HCT116 (cell line): Measurements from ENCODE around the gene RNU2-63P. TPM values are rescaled to one million over a fixed set of nuclear protein-coding genes. Genes with fewer than 3 reads are reported as not detected.

Experiments
- ATAC-seq: fragments of 200-7000 bp; cut with Tn5 transposase; 2 replicates; pipeline ENCODE4 v1.9.1; 2020; ENCODE audit warnings: mild to moderate bottlenecking, moderate library complexity
- BruUV-seq: library from RNA; stranded (reverse); fragments of 400-500 nt; replicated peaks from 2 replicates; lab custom pipeline; 2021; lab: Mats Ljungman, UMichigan
- CTCF ChIA-PET: fragments of 300-600 bp; sonication (Branson Sonifier 250); formaldehyde crosslinking; loops from one replicate; lab custom pipeline; 2021; ENCODE audit warnings: antibody characterized with exemption; lab: Charles Lee
- POLR2A ChIA-PET: fragments of 300-600, 350-600 bp; sonication (Branson Sonifier 250); formaldehyde crosslinking; loops from one replicate; lab custom pipeline; 2021; ENCODE audit warnings: antibody characterized with exemption; lab: Charles Lee
- RAD21 ChIA-PET, 2 experiments: fragments of 300-600 bp; sonication (Branson Sonifier 250); formaldehyde crosslinking; loops; one replicate each; lab custom pipeline; 2023; ENCODE audit warnings: low total read pairs in 2 of 2; ENCODE audit not compliant: uncharacterized antibody in 2 of 2, unreplicated experiment in 2 of 2, low non-redundant PET in 1 of 2; lab: Charles Lee
- DNase-seq: peaks from one replicate; pipeline ENCODE4 v3.0.0-alpha.2; 2010; ENCODE audit warnings: low read depth, low spot score
- H2AFZ ChIP-seq: fragments of 200-600 bp; shearing (Covaris generic), sonication (generic); 2 replicates; pipeline ENCODE4 v1.6.1; 2017; ENCODE audit warnings: low read depth, mixed run types, mixed read lengths, antibody characterized with exemption, low read length; ENCODE audit not compliant: poor library complexity, severe bottlenecking
- H3K27ac ChIP-seq: 2 replicates; pipeline ENCODE4 v1.5.1; 2012; ENCODE audit warnings: low read depth, low read length
- H3K27me3 ChIP-seq: fragments of 200-600 bp; sonication (generic); 2 replicates; pipeline ENCODE4 v1.6.1; 2016; ENCODE audit warnings: mixed run types, low read length, mixed read lengths; ENCODE audit not compliant: insufficient read depth
- H3K36me3 ChIP-seq, 2 experiments: fragments of 200-500 bp in 1 of 2; fragments of 200-600 bp in 1 of 2; sonication (Bioruptor generic) in 1 of 2; sonication (generic) in 1 of 2; 2 replicates each; pipeline versions ENCODE4 v1.5.1 to v1.6.1; 2014 to 2016; ENCODE audit warnings: low read length in 2 of 2, inconsistent platforms in 1 of 2, mixed read lengths in 1 of 2, mixed run types in 1 of 2; ENCODE audit not compliant: insufficient read depth in 2 of 2, control insufficient read depth in 1 of 2
- H3K4me1 ChIP-seq, 2 experiments: fragments of 200-600 bp in 1 of 2; sonication (generic) in 1 of 2; 2 replicates each; pipeline versions ENCODE4 v1.5.1 to v1.6.1; 2012 to 2017; ENCODE audit warnings: low read length in 2 of 2, inconsistent platforms in 1 of 2, mild to moderate bottlenecking in 1 of 2, mixed read lengths in 1 of 2, mixed run types in 1 of 2, moderate library complexity in 1 of 2; ENCODE audit not compliant: insufficient read depth in 2 of 2, control insufficient read depth in 1 of 2
- H3K4me2 ChIP-seq: fragments of 200-600 bp; sonication (generic); 2 replicates; pipeline ENCODE4 v1.6.1; 2017; ENCODE audit warnings: mixed run types, low read length, mixed read lengths
- H3K4me3 ChIP-seq, 2 experiments: fragments of 200-600 bp in 1 of 2; sonication (generic) in 1 of 2; replicated peaks in 1 of 2; 2 replicates each; pipeline ENCODE4 v1.5.1; 2011 to 2016; ENCODE audit warnings: low read length in 2 of 2, control low read depth in 1 of 2, low read depth in 1 of 2, mild to moderate bottlenecking in 1 of 2, mixed read lengths in 1 of 2, mixed run types in 1 of 2
- H3K79me2 ChIP-seq: fragments of 200-600 bp; sonication (generic); 2 replicates; pipeline ENCODE4 v1.6.1; 2017; ENCODE audit warnings: mild to moderate bottlenecking, mixed run types, low read length, moderate library complexity, mixed read lengths; ENCODE audit not compliant: insufficient read depth
- H3K9ac ChIP-seq: fragments of 200-600 bp; sonication (generic); 2 replicates; pipeline ENCODE4 v1.6.1; 2016; ENCODE audit warnings: low read length, mixed read lengths
- H3K9me2 ChIP-seq: fragments of 200-600 bp; sonication (generic), shearing (Covaris generic); 2 replicates; pipeline ENCODE4 v1.6.1; 2017; ENCODE audit warnings: mixed run types, mild to moderate bottlenecking, moderate library complexity; ENCODE audit not compliant: insufficient read depth
- H3K9me3 ChIP-seq, 2 experiments: fragments of 200-500 bp in 1 of 2; fragments of 200-600 bp in 1 of 2; sonication (Bioruptor generic) in 1 of 2; sonication (generic) in 1 of 2; 2 replicates each; pipeline ENCODE4 v1.6.1; 2014 to 2017; ENCODE audit warnings: low read length in 2 of 2, mixed read lengths in 2 of 2, inconsistent platforms in 1 of 2, low read depth in 1 of 2, mild to moderate bottlenecking in 1 of 2, mixed run types in 1 of 2, moderate library complexity in 1 of 2; ENCODE audit not compliant: control insufficient read depth in 1 of 2, insufficient read depth in 1 of 2
- H4K20me1 ChIP-seq: fragments of 200-600 bp; sonication (generic), shearing (Covaris generic); 2 replicates; pipeline ENCODE4 v1.6.1; 2017; ENCODE audit warnings: mixed run types, mild to moderate bottlenecking, moderate library complexity; ENCODE audit not compliant: insufficient read depth
- EZH2 ChIP-seq: fragments of 200-600 bp; sonication (generic); IDR thresholded peaks from 2 replicates; pipeline ENCODE4 v1.6.1; 2017; ENCODE audit warnings: antibody characterized with exemption, mixed run types
- FOSL1 ChIP-seq: IDR thresholded peaks from 2 replicates; pipeline ENCODE4 v1.6.1; 2012; ENCODE audit warnings: low read depth
- MAX ChIP-seq: IDR thresholded peaks from 2 replicates; pipeline ENCODE4 v1.6.1; 2012
- POLR2A ChIP-seq: IDR thresholded peaks from 2 replicates; pipeline ENCODE4 v1.7.0; 2011; ENCODE audit warnings: borderline replicate concordance; ENCODE audit not compliant: insufficient read depth, insufficient read length; ENCODE audit errors: extremely low read depth
- REST ChIP-seq: IDR thresholded peaks from 2 replicates; pipeline ENCODE4 v1.6.1; 2012; ENCODE audit warnings: low read depth
- ZFX ChIP-seq: fragments of 450-650 bp; IDR thresholded peaks from 2 replicates; pipeline ENCODE4 v1.6.1; 2017
- ZNF274 ChIP-seq: fragments of 200-500 bp; sonication (Bioruptor generic); IDR thresholded peaks from 2 replicates; pipeline ENCODE4 v1.6.1; 2014; ENCODE audit warnings: mild to moderate bottlenecking, low read depth, low read length, inconsistent platforms
- intact Hi-C: fragments of 100-400 bp; cut with micrococcal nuclease; formaldehyde crosslinking; loops from 2 replicates; pipeline ENCODE4 v1.10.0; 2022
- total RNA-seq: library from RNA; stranded (reverse); gene quantifications from one replicate; pipeline ENCODE4 v1.2.1, GENCODE V29; 2021; ENCODE audit not compliant: unreplicated experiment

RNU2-63P gene
- total RNA-seq, 1 experiment from 2014 or later, result 7.4 TPM

GRCh38 chr2:88061295-88061694 is 44.9 kb upstream of the RNU2-63P start (continued):
- TF ChIP-seq MAX, result no peak

GRCh38 chr2:88060907-88061275 is 44.5 kb upstream of the RNU2-63P start:
- intact Hi-C loops, result loop anchor here (1.0 to 10.0 kb wide), 3 partner anchors 99 to 394 kb away; partner anchors contain the start of gene FOXI3
- no peaks in the 10 kb centered on the region for H3K36me3 ChIP-seq
- RAD21 ChIA-PET, result interaction anchor here (1.1 to 1.6 kb wide), 3 partner anchors 99 to 125 kb away, joined by 3 to 15 read pairs (median 13); no protein-coding TSS in a partner anchor
- no peak for TF ChIP-seq POLR2A
- TF ChIP-seq REST, result no peak
- TF ChIP-seq ZFX, result no peak
- no peak for TF ChIP-seq EZH2
- no peak for TF ChIP-seq FOSL1
- TF ChIP-seq ZNF274, result no peak
- TF ChIP-seq, all 23 proteins: peak for 0
- Histone ChIP-seq H3K9ac (no peak overlapping the region), H3K4me3 (no peak overlapping the region), H3K27ac (no peak overlapping the region), H3K79me2 (no peaks in the 10 kb centered on the region), H3K27me3 (no peaks in the 10 kb centered on the region), H3K9me3 (no peaks in the 10 kb centered on the region), H2AFZ (no peak overlapping the region), H3K4me1 (peaks cover 3 to 10% of the 10 kb centered on the region in 2 experiments; a peak in 3 of 4 replicates), H4K20me1 (no peaks in the 10 kb centered on the region), H3K9me2 (no peaks in the 10 kb centered on the region), H3K4me2 (no peak overlapping the region)
- DNase-seq (no peak), ATAC-seq (no peak)
- ChIA-PET POLR2A (interaction anchor here (0.5 to 1.9 kb wide), 3 partner anchors 11 to 403 kb away, joined by 3 to 8 read pairs (median 4); partner anchors contain the start of gene RNU2-63P), CTCF (interaction anchor here (0.6 to 3.9 kb wide), 31 partner anchors 8 to 532 kb away, joined by 3 to 113 read pairs (median 4); partner anchors contain the start of gene RNU2-63P)
- no TSS peak for BruUV-seq
